ENCODE data around the gene PRKCB. TPM values are rescaled to one million over a fixed set of nuclear protein-coding genes. Genes with fewer than 3 reads are reported as not detected.

PRKCB gene
- polyA plus RNA-seq, 1 donor from 2014 or later, result 27.6 TPM

- Histone ChIP-seq H3F3A (ENCODE audit: insufficient read depth, low read length, poor library complexity, severe bottlenecking) (no peaks in the 10 kb centered on the region), H3K9ac (ENCODE audit: low read length) (no peak overlapping the region), H4K20me1 (ENCODE audit: insufficient read depth) (no peaks in the 10 kb centered on the region), H3K79me2 (replicated peaks; ENCODE audit: insufficient read depth, low read length) (no peaks in the 10 kb centered on the region), H3K27me3 (ENCODE audit: insufficient read depth, low read depth, low read length) (no peaks in the 10 kb centered on the region), H3K9me3 (ENCODE audit: low read length) (no peaks in the 10 kb centered on the region), H3K4me3 (ENCODE audit: low read length) (no peak overlapping the region), H3K4me2 (ENCODE audit: low read length) (no peak overlapping the region), H2AFZ (ENCODE audit: low read depth, low read length) (no peak overlapping the region), H3K27ac (ENCODE audit: low read length) (no peak overlapping the region), H3K9me2 (ENCODE audit: insufficient read depth, low read length) (no peaks in the 10 kb centered on the region), H3K36me3 (ENCODE audit: insufficient read depth, low read length) (no peaks in the 10 kb centered on the region)
- TF ChIP-seq SMC3 (conservative IDR thresholded peaks at IDR 0.05; ENCODE audit: poor library complexity) (no peak), TAF1 (IDR thresholded peaks at IDR 0.05; ENCODE audit: low read depth) (no peak)
Observed at GRCh38 chr16:23874613-23875294, 39.0 kb downstream of the PRKCB start.

GRCh38 chr16:23876256-23876896 lies 40.6 kb downstream of the PRKCB start:
- no peaks in the 10 kb centered on the region for H3F3A ChIP-seq (ENCODE audit: insufficient read depth, low read length, poor library complexity, severe bottlenecking)
- no peak overlapping the region for H3K4me2 ChIP-seq (ENCODE audit: low read length)
- no peaks in the 10 kb centered on the region for H3K27me3 ChIP-seq (ENCODE audit: insufficient read depth, low read depth, low read length)
- H2AFZ ChIP-seq (ENCODE audit: low read depth, low read length), result no peak overlapping the region
- no peaks in the 10 kb centered on the region for H3K79me2 ChIP-seq (replicated peaks; ENCODE audit: insufficient read depth, low read length)
- TF ChIP-seq MXI1 (conservative IDR thresholded peaks at IDR 0.05; ENCODE audit: poor library complexity, severe bottlenecking) (no peak), RAD21 (conservative IDR thresholded peaks at IDR 0.05) (no peak), SMC3 (conservative IDR thresholded peaks at IDR 0.05; ENCODE audit: poor library complexity) (no peak), TAF1 (IDR thresholded peaks at IDR 0.05; ENCODE audit: low read depth) (no peak), CTCF (IDR thresholded peaks at IDR 0.05; ENCODE audit: poor library complexity, severe bottlenecking) (no peak), REST (IDR thresholded peaks at IDR 0.05; ENCODE audit: borderline replicate concordance) (no peak), EP300 (conservative IDR thresholded peaks at IDR 0.05; ENCODE audit: poor library complexity, severe bottlenecking) (no peak), POLR2AphosphoS5 (IDR thresholded peaks at IDR 0.05) (no peak), EZH2 (IDR thresholded peaks at IDR 0.05; ENCODE audit: borderline replicate concordance, insufficient read depth, low read length, poor library complexity, severe bottlenecking) (no peak)
- H3K4me3 ChIP-seq (ENCODE audit: low read length), result no peak overlapping the region
- no peaks in the 10 kb centered on the region for H4K20me1 ChIP-seq (ENCODE audit: insufficient read depth)
- H3K27ac ChIP-seq (ENCODE audit: low read length), result no peak overlapping the region
- H3K9me2 ChIP-seq (ENCODE audit: insufficient read depth, low read length), result no peaks in the 10 kb centered on the region
- no peaks in the 10 kb centered on the region for H3K36me3 ChIP-seq (ENCODE audit: insufficient read depth, low read length)
- H3K9me3 ChIP-seq (ENCODE audit: low read length), result no peaks in the 10 kb centered on the region
- H3K9ac ChIP-seq (ENCODE audit: low read length), result no peak overlapping the region

Data from neural cell (in vitro differentiated cells).